BE2C (cell line): ENCODE results near the gene ATRX.
"Not testable (repeated sequence)": the region's sequence is repeated elsewhere in the genome, so short reads cannot be mapped to it uniquely, and the experiment has no call there.

Experiments
- DNase-seq: peaks from one replicate; pipeline ENCODE4 v3.0.0-alpha.2; 2020
- H3K27me3 ChIP-seq: fragments of 250-450 bp; sonication (Bioruptor Pico); 2 replicates; pipeline ENCODE4 v1.5.1; 2020; ENCODE audit warnings: mild to moderate bottlenecking
- H3K36me3 ChIP-seq: fragments of 250-450 bp; sonication (Bioruptor Pico); 2 replicates; pipeline ENCODE4 v1.5.1; 2020; ENCODE audit warnings: mild to moderate bottlenecking
- H3K4me1 ChIP-seq: fragments of 250-450 bp; sonication (Bioruptor Pico); 2 replicates; pipeline ENCODE4 v1.5.1; 2020
- H3K4me3 ChIP-seq: 2 replicates; pipeline ENCODE4 v1.5.1; 2011; ENCODE audit warnings: low read depth, low read length
- H3K9me3 ChIP-seq: fragments of 250-450 bp; sonication (Bioruptor Pico); 2 replicates; pipeline ENCODE4 v1.5.1; 2020
- TF ChIP-seq, protein P1 (sequence below): IDR thresholded peaks from 2 replicates; pipeline ENCODE4 v1.5.1; 2012; ENCODE audit warnings: mild to moderate bottlenecking, low read depth, low read length

The ATRX gene

GRCh38 chrX:77622672-77623071 lies 163.3 kb downstream of the ATRX start:
- H3K4me3 ChIP-seq = no peak overlapping the region
- TF ChIP-seq, protein P1, sequence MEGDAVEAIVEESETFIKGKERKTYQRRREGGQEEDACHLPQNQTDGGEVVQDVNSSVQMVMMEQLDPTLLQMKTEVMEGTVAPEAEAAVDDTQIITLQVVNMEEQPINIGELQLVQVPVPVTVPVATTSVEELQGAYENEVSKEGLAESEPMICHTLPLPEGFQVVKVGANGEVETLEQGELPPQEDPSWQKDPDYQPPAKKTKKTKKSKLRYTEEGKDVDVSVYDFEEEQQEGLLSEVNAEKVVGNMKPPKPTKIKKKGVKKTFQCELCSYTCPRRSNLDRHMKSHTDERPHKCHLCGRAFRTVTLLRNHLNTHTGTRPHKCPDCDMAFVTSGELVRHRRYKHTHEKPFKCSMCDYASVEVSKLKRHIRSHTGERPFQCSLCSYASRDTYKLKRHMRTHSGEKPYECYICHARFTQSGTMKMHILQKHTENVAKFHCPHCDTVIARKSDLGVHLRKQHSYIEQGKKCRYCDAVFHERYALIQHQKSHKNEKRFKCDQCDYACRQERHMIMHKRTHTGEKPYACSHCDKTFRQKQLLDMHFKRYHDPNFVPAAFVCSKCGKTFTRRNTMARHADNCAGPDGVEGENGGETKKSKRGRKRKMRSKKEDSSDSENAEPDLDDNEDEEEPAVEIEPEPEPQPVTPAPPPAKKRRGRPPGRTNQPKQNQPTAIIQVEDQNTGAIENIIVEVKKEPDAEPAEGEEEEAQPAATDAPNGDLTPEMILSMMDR = no peak

DNA sequence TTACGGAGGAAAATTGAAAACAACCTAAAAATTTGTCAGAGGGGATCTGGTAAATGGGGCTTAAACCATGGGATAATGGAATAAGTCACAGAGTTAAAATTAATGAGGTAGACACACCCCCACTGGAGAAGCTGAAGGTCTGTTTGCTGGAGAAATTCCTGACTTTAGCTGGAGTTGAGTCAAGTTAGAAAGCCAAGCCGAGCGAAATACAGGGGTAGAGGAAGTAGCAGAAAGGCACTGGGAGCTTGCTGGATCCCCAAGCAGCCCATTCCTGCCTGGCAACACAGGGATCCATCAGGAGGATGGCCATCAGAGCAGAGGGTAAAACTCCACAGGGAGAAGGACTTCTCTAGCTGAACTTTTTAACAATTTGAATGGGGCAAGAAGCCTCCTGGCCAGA lies 163.8 kb downstream of the ATRX start:
- Histone ChIP-seq H3K27me3 (no peaks in the 10 kb centered on the region), H3K36me3 (no peaks in the 10 kb centered on the region), H3K4me3 (no peak overlapping the region), H3K9me3 (no peaks in the 10 kb centered on the region), H3K4me1 (no peaks in the 10 kb centered on the region)
- DNase-seq = no peak
- TF ChIP-seq, protein P1 = no peak

More at GRCh38 chrX:77622672-77623071, 163.3 kb downstream of the ATRX start:
- DNase-seq = no peak
- H3K27me3 ChIP-seq = no peaks in the 10 kb centered on the region
- no peaks in the 10 kb centered on the region for H3K4me1 ChIP-seq
- no peaks in the 10 kb centered on the region for H3K9me3 ChIP-seq
- H3K36me3 ChIP-seq = no peaks in the 10 kb centered on the region

DNA sequence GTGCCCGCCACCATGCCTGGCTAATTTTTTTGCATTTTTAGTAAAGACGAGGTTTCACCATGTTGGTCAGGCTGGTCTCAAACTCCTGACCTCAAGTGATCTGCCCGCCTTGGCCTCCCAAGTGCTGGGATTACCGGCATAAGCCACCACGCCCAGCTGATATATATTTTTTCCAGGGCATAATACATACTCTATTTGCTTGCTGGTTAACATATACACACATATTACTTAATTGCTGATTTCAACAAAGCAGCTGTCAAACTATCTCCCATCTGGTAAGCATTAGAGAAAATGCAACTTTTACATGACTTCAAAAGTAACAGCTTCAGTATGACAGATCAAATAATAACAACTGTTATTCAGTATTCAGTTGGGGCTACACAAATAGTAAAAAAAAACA lies 164.6 kb downstream of the ATRX start:
- not testable (repeated sequence) for H3K9me3 ChIP-seq, H3K36me3 ChIP-seq, DNase-seq, H3K4me1 ChIP-seq, H3K27me3 ChIP-seq, H3K4me3 ChIP-seq

GRCh38 chrX:77617206-77617605 lies 168.8 kb downstream of the ATRX start:
- no peaks in the 10 kb centered on the region for H3K4me1 ChIP-seq
- no peaks in the 10 kb centered on the region for H3K27me3 ChIP-seq
- H3K9me3 ChIP-seq = no peaks in the 10 kb centered on the region
- no peak overlapping the region for H3K4me3 ChIP-seq
- DNase-seq = no peak
- H3K36me3 ChIP-seq = peaks cover 2% of the 10 kb centered on the region; the same call in 1 of the 2 replicates
- TF ChIP-seq, protein P1 = no peak

- Histone ChIP-seq H3K9me3 (no peaks in the 10 kb centered on the region), H3K36me3 (no peaks in the 10 kb centered on the region), H3K4me1 (no peaks in the 10 kb centered on the region), H3K4me3 (no peak overlapping the region), H3K27me3 (no peaks in the 10 kb centered on the region)
- TF ChIP-seq, protein P1 = no peak
- no peak for DNase-seq
These were observed 182.2 kb downstream of the ATRX start for GRCh38 chrX:77603635-77604336.

GRCh38 chrX:77597511-77597910 lies 188.5 kb downstream of the ATRX start:
- Histone ChIP-seq H3K4me1 (no peaks in the 10 kb centered on the region), H3K27me3 (no peaks in the 10 kb centered on the region), H3K36me3 (no peaks in the 10 kb centered on the region), H3K9me3 (no peaks in the 10 kb centered on the region), H3K4me3 (no peak overlapping the region)
- no peak for DNase-seq
- TF ChIP-seq, protein P1 = no peak
